Posterior cingulate gyrus (tissue), 11 donors: ENCODE measurements around the gene SHANK1.
"Not testable (repeated sequence)": the region's sequence is repeated elsewhere in the genome, so short reads cannot be mapped to it uniquely, and the experiment has no call there.

Source experiments
- DNase-seq, 10 donors: peaks; one replicate each; pipeline versions ENCODE4 v3.0.0 to v3.0.0-alpha.2; 2020 to 2021; ENCODE audit warnings: mixed read lengths in 3 of 10
- intact Hi-C: fragments of 100-400 bp; cut with DNase I; formaldehyde crosslinking; loops from one replicate; pipeline ENCODE4 v1.15.1; 2023

SHANK1 gene

DNA sequence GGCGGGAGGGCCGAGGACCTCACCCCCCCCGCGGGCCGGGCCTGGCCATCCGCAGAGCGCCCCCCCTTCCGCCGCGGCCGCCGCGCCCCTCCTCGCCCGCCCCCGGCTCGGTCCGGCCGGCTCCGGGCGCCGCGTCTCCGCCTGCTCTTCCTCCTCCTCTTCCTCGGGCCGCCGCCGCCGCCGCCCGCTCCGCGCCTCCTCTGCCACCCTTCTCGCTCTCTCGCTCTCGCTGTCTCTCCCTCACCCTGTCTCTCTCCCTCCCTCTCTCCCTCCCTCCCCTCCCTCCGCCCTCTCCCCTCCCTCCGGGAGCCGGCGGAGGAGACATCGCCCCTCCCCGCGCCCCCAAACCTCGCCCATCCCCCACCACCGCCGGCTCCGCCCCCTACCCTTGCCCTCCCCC lies at the start of gene SHANK1:
Gene SHANK1, minus strand, starts transcription at position 237 of the 400 bp plus-strand sequence. CDS start 2,883 bp downstream, outside the sequence.
- intact Hi-C loops: no loop called here
- peak in 3 of 10 donors; percentile 75 to 88 (median 86) for DNase-seq

DNA sequence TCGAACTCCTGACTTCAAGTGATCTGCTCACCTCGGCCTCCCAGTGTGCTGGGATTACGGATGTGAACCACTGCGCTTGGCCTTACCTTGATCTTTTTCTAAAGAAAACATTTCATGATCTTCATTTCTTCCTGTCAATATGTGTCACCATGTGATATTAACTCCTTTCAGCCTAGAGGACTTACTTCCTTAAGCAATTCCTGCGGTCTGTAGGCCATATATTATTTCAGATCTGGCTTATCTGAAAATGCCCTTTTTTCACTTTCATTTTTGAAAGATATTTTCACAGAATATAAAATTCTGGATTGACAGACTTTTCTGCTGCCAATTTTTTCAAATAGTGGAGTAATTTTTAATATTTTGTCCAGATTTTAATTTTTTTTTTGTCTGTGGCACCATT lies 48.7 kb upstream of the SHANK1 start:
- intact Hi-C loops: no loop called here
- DNase-seq: no peak

DNA sequence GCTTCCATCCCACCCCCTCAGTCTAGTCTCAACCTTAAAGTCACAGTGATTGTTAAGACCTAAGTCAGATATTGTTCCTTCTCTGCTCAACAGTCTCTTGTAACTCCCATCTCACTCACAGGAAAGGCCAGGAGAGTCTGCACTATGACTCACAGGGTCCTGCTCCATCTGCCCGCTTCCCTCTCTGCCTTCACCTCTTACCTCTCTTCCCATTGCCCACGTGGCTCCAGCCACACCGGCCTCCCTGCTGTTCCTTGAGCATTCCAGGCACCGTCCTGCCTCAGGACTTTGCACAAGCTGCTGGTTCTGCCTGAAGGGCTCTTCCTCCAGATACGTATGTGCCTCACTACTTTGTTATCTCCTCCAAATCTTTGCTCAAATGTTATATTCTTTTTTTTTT lies 47.7 kb upstream of the SHANK1 start:
- intact Hi-C loops, DNase-seq: not testable (repeated sequence)

DNA sequence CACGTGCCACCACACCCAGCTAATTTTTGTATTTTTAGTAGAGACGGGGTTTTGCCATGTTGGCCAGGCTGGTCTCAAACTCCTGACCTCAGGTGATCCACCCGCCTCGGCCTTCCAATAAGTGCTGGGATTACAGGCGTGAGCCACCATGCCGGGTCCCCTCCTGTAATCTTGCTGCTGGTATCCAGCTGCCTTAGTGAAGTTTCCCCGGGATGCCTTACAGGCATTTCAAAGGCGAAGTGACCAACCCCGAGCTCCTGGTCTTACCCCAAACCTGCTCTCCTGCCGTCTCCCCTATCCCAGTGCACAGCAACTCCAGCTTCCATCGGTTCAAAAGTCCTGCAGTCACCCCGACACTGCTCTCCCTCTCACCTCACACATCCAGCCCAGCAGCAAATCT lies 47.1 kb upstream of the SHANK1 start:
- DNase-seq, intact Hi-C loops: not testable (repeated sequence)

DNA sequence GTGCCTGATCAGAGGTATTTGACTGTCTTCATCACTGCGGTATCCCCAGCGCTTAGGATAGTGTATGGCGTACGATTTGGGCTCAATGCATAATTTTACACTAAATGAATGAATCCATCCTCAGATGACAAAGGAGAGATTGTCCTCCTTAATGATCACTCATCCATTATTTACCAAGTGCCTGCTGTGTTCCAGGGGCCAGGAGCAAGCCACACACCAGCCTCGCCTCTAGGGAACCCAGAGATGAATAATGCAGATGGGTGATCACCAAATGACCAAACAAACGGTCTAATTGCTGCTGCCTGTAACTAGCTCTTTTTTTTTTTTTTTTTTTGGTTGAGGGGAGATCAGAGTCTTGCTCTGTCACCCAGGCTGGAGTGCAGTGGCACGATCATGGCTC lies 44.8 kb upstream of the SHANK1 start:
- no peak for DNase-seq
- intact Hi-C loops: no loop called here

DNA sequence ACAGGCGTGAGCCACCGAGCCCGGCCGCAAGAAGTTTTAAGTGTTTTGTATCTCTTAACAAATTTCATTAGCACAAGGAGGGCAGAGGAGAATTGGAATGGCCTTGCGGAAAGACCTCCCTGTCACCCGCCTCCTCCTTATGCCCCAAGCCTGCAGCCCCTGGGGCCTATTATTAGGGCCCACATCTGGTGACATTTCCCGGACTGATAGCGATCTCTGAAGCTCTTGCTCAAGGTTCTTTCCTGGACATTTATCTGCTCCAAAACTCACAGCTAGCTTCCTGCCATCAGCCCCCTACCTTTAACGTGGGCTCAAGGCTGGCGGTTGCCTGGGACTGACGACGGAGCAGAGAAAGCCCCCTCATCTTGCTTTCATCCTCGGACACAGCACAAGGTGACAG lies 43.9 kb upstream of the SHANK1 start:
- intact Hi-C loops, DNase-seq: not testable (repeated sequence)

DNA sequence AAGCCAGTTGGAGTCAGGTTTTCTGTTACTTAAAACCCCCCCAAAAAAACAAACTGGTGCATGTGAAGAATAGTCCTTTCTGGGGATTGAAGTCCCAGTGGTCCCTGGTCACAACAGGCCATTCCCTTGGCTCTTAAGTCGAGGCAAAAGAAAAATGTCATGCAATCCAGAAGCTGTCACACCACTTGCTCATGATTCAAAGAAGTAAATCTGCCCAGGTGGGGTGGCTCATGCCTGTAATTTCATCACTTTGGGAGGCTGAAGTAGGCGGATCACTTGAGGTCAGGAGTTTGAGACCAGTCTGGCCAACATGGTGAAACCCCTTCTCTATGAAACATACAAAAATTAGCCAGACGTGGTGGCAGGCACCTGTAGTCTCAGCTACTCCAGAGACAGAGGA lies 41.9 kb upstream of the SHANK1 start:
- DNase-seq, intact Hi-C loops: not testable (repeated sequence)

DNA sequence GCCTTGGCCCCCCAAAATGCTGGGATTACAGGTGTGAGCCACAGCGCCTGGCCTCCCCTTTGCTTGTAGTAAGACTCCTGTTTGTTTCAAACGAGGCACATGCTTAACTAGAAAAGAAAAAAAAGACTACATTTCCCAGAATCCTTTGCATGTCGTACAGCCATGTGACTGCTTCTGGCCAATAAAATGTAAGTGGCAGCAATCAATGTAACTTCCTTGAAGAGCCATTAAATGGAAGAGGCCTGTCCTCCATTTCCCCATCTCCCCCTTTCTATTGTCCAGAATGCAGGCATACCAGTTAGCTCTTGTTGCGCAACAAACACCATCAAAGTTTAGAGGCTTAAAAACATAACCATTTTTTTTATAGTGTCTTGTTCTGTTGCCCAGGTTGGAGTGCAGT lies 40.3 kb upstream of the SHANK1 start:
- intact Hi-C loops: no loop called here
- DNase-seq: no peak

DNA sequence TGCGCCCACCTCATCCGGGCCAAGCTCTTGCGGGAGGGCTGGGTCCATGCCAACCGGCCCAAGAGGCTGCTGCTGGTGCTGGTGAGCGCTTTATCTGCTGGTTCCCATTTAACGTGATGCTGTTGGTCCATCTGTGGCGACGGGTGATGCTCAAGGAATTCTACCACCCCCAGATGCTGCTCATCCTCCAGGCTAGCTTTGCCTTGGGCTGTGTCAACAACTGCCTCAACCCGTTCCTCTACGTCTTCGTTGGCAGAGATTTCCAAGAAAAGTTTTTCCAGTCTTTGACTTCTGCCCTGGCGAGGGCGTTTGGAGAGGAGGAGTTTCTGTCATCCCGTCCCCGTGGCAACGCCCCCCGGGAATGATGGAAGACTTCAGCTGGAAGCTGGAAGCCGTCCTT lies 39.5 kb upstream of the SHANK1 start:
- intact Hi-C loops, DNase-seq: not testable (repeated sequence)

DNA sequence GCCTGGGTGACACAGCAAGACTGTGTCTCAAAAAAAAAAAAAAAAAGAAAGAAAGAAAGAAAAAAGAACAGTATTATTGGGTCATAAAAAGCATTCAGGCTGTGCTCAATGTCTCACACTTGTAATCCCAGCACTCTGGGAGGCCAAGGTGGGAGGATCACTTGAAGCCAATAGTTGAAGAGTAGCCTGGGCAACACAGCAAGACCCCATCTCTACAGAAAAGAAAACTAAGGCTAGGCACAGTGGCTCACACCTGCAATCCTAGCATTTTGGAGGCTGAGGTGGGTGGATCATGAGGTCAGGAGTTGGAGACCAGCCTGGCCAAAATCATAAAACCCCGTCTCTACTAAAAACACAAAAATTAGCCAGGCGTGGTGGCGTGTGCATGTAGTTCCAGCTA lies 38.0 kb upstream of the SHANK1 start:
- intact Hi-C loops: not testable (repeated sequence)
- DNase-seq: peak in 1 of 10 donors; percentile 28

DNA sequence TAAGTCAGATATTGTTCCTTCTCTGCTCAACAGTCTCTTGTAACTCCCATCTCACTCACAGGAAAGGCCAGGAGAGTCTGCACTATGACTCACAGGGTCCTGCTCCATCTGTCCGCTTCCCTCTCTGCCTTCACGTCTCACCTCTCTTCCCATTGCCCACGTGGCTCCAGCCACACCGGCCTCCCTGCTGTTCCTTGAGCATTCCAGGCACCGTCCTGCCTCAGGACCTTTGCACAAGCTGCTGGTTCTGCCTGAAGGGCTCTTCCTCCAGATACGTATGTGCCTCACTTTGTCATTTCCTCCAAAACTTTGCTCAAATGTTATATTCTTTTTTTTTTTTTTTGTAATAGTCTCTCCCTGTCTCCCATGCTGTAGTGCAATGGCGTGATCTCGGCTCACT lies 36.6 kb upstream of the SHANK1 start:
- intact Hi-C loops, DNase-seq: not testable (repeated sequence)

DNA sequence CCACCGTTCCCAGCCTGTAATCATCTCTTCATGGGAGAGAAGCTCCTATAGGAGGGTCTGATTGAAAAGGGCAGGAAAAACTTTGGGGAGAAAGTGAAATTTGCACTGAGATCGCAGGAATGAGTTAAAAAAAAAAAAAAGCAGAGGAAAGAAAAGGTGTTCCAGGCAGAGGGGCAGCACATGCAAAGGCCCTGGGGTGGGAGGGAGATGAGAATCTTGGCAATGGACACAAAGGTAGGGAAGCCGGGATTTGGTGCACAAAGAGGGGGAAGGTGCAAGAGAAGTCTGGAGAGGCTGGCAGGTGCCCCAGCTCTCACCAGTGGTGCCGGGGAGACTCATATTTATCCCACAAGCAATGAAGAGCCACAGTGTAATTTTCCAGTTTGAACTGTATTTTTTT lies 34.3 kb upstream of the SHANK1 start:
- DNase-seq: no peak
- intact Hi-C loops: no loop called here

DNA sequence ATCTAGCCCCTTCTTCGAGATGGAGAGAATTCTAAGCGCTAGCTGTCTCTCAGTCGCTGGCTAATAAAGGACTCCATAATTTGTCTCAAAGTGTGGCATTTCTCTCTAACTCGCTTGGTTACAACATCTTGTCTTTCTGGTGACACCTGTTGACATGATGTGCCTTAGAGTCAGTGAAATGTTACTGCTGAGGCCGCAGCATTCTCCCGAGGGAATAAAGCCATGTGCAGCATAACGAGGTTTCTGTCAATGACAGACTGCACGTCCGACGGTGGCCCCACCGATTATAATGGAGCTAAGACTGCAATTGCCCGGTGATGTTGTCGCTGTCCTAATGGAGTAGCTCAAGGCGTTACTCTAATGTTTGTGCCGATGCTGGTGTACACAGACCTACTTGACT lies 30.4 kb upstream of the SHANK1 start:
- intact Hi-C loops: no loop called here
- DNase-seq: peak in 1 of 10 donors; percentile 52

DNA sequence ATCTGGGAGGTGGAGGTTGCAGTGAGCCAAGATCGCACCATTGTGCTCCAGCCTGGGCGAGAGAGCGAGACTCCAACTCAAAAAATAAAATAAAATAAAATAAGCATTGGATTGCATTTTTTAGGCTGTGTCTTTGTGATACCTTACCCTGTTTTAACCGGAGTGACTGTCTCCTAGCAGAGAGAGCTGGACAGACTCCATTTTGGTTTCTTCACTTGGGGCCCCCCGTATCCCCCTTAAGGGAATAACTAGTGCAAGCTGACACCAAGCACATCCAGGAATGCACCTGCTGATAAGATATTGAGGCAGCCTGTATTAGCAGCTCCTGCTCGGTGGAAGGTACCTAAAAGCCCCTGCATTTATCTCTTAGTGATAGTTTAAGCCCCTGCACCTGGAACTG lies 29.9 kb upstream of the SHANK1 start:
- peak in 1 of 10 donors; percentile 9 for DNase-seq
- intact Hi-C loops: no loop called here

DNA sequence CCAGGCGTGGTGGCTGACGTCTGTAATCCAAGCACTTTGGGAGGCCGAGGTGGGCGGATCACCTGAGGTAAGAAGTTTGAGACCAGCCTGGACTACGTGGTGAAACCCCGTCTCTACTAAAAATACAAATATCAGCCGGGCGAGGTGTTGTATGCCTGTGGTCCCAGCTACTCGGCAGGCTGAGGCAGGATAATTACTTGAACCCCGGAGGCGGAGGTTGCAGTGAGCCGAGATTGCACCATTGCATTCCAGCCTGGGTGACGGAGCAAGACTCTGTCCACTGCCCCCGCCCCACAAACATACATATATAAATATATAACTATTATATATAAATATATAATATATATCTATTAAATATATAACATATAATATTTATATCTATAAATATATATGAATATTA lies 27.5 kb upstream of the SHANK1 start:
- DNase-seq, intact Hi-C loops: not testable (repeated sequence)

DNA sequence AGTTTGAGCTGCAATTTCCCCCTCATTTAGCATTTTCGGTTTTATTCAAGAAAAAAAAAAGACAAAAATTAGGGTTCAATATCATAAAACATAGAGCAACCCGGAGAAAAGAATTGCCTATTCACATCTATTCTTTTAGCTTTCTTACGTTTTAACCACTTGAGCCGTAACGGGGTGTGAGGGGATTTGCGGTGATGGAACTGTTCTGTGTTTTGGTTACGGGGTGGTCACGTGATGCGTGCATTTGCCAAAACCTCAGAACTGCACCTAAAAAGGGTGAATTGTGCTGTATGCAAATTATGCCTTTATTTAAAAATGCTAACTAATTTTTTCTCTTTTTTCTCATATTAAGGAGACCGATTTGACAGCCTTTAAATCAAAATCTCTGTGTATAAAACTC lies 25.6 kb upstream of the SHANK1 start:
- intact Hi-C loops: no loop called here
- peak in 1 of 10 donors; percentile 8 for DNase-seq

DNA sequence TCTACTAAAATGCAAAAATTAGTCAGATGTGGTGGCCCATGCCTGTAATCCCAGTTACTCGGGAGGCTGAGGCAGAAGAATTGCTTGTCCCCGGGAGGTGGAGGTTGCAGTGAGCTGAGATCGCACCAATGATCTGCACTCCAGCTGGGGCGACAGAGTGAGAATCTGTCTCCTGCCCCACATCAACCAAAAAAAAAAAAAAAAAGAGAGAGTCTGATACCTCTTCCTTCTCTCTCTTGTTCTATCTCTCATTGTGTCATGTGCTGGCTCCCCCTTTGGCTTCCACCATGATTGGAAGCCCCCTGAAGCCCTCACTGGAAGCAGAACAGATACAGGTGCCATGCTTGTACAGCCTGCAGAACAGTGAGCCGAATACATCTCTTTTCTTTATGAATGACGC lies 23.9 kb upstream of the SHANK1 start:
- peak in 1 of 10 donors; percentile 0 for DNase-seq
- intact Hi-C loops: no loop called here

DNA sequence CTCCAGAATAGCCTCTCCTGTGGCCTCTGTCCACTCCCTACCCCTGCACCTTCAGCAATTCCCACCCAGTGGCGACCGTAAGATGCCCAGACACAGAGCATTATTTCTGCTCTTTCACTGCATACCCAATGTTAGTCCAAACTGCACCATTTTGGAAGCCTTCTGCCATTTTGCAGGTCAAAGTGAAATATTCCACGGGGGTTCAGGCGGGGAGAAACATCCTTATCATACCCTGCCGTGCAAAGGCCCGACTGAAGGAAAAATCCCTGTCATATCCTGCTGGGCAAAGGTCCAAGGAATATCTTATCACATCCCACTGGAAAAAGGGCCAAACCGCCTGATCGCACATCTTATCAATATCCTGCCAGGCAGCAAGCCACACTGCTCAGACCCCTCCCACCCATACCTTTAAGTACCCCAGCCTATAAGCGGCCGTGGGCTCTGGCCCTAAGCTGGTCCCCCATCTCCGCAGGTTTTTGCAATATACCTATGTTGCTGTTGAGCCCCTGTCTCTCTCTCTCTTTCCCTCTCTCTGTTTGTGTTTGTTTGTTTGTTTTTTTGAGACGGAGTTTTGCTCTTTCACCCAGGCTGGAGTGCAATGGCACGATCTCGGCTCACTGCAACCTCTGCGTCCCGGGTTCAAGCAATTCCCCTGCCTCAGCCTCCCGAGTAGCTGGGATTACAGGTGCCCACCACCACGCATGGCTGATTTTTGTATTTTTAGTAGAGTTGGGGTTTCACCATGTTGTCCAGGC lies 21.8 kb upstream of the SHANK1 start:
- intact Hi-C loops: no loop called here
- DNase-seq: peak in 2 of 10 donors; percentile 22 to 36

DNA sequence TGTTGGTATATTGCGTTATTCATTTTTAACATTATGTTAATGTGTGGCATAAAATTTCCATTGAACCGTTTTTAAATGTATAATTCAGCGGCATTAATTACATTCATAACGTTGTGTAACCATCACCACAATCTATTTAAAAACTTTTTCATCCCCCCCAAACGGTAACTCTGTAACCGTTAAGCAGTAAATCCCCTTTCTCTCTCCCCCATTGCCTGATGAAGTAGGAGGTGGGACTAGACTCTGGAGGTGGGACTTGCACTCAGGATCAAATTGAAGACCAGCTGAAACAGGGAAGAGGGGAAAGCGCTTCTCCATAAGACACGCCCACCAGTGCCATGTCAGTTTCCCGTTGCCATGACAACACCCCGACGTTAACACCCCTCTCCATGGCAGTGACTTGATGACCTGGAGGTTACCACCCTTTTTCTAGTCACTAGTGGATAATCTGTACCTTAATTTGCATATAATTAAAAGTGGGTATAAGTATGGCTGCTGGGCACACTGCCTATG lies 20.4 kb upstream of the SHANK1 start:
- intact Hi-C loops: no loop called here
- DNase-seq: peak in 2 of 10 donors; percentile 2 to 18

DNA sequence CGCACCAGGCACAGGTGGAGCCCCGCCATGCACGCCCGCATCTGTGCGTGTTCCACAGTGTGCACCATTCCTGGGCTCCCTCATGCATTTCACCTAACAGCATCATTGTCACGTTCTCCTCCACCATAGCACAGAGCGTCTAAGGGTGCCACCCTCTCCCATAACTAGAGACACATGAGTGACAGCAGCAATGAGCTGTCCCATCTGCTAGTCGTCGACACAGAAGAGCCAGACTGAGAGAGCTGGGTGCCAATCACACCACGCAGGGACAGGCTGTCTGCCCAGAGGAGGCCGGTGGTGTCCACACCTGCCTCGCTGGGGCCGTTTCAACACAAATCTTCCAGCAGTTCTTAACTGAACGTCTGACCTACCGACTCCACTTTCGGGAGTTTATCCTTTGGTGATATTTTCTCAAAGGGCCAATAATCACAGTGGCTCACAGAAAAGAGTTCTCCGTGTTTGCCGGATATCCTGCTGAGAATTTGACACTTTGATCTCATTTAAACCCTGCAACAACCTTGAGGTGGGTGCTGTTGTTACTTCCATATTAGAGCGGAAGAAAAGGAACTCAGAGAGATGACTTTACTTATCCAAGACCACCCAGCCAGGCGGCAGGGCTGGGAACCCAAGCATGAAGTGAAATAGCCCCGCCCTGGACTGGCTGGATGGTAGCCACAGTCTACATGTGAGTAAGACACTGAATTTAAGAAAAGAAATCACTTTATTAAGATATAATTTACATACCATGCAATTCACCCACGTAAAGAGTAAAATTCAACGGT lies 19.7 kb upstream of the SHANK1 start:
- intact Hi-C loops: no loop called here
- DNase-seq: peak in 2 of 10 donors; percentile 18 to 44

DNA sequence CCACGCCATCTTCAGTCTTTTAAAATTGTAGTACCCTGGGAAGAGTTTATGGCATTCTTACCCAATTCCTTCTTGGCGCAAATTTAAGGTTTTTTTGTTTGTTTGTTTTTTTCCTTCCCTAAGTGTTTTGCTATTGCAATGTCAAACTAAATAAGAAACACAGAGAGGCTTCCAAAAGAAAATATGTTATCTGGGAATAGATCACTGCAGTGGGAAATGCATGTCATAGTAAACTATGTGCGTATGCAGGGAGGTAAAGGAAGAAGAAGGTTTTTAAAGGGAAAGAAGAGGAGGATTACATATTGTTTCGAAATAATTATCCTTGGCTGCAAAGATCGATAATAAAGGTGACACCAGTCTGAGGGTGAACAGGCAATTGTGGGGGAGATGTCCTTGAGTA lies 16.7 kb upstream of the SHANK1 start:
- no peak for DNase-seq
- intact Hi-C loops: no loop called here
